Stimulated activated CD8-positive, alpha-beta memory T cell treated with anti-CD3 and anti-CD28 coated beads, Interleukin-15, amount 100 ng/mL, for 1 hour (primary cell): Measurements from ENCODE around the gene SSC4D.
"Not testable (repeated sequence)": the region's sequence is repeated elsewhere in the genome, so short reads cannot be mapped to it uniquely, and the experiment has no call there.

Experiments used
- DNase-seq: peaks from one replicate; pipeline ENCODE4 v3.0.0-alpha.2; 2020; ENCODE audit warnings: low read depth

The SSC4D gene

DNA sequence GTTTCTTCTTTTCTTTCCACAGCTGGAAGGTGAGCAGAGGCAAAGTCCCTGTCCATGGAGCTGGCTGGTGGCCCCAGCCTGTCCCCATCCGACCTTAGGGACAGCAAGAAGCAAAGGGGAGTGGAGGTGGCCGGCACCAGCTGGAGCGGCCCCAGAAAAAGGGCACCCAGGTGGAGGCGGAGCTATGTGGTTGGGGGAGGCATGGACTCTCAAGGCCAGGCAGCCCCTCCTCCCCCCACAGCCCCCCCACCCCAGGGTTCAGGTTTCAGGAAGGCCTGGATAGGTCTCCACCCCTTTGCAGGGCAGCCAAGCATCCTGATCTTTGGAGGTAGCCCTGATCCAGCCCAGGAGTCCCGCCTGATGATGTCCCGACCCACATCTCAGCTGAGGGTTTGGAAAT is at the start of gene SSC4D:
Gene SSC4D, minus strand, starts transcription at position 161 of the 400 bp plus-strand sequence. CDS start 5,258 bp downstream, outside the sequence.
- DNase-seq: no peak

DNA sequence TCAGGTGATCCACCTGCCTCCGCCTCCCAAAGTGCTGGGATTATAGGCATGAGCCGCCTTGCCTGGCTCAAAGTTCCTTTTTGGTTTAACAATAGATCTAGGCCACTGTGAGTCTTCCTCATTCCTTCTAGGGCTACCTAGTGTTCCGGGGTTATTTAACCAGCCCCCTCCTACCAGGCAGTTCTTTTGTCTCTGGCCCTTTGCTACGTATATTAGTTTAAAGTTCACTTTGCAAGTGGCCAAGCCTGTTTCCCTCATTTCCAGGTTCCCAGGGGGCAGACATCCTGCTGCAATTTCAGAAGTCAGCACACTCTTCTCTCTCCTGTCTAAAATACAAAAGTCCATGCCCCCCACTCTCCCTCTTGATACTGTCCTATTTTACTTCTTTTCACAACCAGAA is 49.0 kb upstream of the SSC4D start:
- not testable (repeated sequence) for DNase-seq

DNA sequence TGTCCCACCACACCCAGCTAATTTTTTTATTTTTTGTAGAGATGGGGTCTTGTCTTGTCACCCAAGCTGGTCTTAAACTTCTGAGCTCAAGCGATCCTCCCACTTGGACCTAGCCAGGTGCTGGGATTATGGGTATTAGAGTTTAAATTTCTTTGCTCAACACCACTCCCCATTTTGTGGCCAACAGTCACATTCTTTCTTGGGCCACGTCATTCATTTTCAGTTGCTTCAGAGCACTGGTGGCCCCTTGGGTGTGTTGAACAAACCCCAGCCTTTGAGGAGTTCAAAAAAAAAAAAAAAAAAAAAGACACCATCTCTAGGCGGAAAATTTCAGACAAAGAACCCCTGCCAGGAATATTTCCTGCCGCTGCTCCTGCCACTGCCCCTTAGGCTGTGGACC is 47.5 kb upstream of the SSC4D start:
- DNase-seq: not testable (repeated sequence)

DNA sequence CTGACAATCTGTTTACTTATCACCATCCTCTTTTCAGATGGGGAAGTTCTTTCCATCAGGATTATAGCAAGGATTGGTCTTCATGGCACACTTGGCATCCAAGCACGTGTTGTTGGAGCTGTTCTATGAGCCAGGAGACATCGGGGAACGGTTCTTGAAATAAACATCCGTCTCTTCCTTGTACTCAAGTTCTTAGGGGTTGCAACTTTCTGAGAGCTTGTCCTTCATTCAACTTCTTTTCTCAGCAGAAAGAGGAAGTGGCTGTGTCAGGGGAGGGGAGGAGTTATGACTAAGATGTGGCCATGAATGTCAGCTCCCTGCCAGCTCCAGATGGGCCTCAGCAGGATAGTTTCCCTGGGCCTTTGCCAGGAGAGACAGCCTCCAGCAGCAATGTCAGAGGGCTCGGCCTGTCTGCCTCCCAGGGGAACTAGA is 36.1 kb upstream of the SSC4D start:
- DNase-seq: not testable (repeated sequence)

DNA sequence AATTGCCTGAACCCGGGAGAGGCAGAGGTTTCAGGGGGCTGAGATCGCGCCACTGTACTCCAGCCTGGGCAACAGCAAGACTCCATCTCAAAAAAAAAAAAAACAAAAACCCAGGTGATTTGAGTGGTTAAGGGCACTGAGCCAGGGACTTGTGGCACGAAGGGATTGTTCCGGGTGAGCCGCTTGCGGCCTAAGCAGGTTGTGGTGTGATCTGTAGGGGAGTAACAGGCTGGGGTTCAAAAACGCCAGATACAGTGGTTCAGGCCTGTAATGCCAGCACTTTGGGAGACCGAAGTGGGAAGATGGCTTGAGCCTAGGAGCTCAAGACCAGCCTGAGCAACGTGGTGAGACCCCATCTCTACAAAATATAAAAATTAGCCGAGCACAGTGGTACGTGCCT is 34.3 kb upstream of the SSC4D start:
- not testable (repeated sequence) for DNase-seq

DNA sequence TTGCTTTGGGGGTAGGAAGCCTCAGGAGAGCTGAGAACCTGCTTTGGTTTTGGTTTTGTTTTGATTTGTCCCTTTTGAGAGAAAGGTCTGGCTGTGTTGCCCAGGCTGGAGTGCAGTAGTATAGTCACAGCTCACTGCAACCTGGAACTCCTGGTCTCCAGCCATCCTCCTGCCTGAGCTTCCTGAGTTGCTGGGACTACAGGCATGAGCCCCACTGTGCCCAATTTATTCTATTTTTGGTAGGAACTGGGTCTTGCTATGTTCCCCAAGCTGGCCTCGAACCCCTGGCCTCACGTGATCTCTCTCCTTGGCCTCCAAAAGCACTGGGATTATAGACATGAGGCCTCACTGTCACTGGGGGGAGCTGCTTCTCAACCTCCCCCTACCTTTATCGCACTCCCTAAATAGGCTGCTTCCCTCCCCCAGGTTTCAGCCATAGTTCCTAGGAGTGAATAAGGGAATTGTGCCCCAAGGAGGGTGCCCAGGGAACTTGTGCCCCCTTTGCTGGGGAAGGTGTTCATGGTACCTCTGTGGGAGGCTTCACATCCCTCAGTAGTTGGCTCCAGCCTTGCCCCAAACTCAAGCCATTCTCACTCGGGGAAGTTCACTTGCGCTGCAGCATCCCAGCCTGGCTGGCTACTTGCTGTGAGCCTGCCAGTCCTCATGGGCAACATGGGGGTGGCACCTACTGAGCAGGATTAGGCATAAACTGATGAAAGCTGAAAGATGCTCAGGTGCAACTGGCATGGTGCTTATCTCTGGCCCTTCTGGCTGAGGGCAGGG is 33.4 kb upstream of the SSC4D start:
- DNase-seq: not testable (repeated sequence)

DNA sequence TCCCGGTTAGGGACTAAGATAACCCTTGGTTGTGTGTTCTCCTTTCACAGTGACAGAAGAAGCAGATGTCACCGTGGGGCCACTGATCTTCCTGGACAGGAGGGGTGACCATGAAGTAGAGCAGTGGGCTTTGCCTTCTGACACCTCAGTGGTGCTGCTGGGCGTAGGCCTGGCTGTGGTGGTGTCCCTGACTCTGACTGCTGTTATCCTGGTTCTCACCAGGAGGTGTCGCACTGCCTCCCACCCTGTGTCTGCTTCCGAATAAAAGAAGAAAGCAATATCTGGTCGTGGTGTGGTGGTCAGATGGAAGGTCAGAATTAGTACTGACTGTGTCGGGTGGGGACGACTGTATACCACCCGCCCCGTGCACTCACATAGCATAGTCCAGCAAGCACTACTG is 32.3 kb upstream of the SSC4D start:
- DNase-seq: not testable (repeated sequence)

DNA sequence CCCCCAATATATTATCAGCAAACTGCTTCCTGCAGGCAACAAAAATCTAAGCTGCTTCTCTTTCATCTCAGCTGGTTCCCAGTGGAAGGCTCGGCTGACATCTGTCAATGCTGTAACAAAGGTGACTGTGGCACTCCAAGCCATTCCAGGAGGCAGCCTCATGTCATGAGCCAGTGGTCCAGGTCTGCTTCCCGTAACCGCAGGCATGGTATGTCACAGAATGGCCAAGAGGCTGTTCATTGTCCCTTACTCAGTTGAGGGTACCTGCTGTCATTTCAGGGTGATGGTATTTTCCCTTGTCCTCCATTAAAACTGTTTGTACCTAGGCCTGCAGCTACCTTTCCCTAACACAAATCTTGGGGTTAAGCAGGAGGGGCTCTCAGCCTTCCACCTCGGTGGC is 30.9 kb upstream of the SSC4D start:
- DNase-seq: not testable (repeated sequence)

DNA sequence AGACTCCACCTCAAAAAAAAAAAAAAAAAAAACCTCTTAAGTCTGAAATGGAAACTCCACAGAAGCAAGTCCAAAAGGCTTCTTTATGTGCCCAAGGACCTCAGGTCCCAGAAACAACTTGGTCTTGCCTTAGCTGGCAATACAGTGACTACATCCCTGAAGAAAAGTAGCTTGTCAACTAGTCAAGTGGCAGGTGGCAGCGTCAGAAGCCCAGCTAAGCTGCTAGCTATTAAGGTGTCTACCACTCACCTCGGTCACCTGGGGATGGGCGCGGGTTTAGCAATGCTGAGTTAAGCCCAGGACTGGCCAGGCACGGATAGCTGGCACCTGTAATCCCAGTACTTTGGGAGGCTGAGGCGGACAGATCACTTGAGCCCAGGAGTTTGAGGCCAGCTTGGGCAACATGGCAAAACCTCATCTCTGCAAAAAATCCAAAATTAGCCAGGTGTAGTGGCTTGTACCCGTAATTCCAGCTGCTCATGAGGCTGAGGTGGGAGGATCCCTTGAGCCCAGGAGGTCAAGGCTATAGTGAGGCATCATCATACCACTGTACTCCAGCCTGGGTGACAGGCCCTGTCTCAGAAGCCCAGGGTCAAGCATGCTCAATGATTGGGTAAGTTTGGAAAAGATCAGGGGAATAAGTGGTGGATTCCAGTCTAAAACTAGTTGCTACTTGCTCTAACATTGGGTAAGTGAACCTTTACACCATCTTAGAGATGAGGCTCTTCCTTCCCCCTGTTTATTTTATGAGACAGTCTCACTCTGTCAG is 29.8 kb upstream of the SSC4D start:
- not testable (repeated sequence) for DNase-seq

DNA sequence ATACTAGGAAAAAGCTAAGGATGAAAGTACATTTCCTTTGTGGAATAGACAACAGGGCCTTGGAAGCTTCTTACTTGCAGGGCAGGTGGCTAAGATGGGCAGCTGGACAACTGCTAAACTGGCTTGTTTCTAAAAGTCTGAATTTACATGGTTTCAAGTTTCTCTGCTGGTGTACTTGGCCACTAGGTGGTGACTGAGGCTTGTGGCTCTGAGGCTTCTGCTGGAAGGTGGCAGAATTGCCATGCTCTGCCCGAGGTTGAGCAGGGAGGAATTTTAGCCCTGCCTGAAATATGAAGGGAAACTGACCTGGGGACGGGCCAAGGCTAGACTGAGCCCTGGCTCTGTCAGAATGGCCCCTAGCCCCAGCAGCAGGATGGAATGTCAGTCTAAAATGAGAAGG is 28.4 kb upstream of the SSC4D start:
- DNase-seq: peak; percentile 20

DNA sequence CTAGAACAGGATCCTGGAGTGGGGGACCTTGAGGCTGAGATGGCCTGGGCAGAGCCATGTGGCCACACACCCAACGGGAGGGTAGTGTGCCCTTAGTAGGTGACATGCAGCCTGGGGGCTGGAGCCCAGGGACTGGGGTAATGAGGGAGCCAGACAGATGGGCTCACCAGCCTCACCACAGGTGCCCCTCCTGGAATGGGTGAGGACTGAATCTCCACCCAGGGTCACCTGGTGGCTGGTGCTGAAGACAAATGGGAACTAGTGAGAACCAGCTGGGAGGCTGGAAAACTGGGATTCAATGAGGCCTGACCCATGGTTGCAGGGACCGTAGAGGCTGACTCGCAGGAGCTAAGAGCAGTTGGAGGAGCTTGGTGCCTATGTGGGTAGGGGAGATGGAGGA is 21.3 kb upstream of the SSC4D start:
- no peak for DNase-seq

DNA sequence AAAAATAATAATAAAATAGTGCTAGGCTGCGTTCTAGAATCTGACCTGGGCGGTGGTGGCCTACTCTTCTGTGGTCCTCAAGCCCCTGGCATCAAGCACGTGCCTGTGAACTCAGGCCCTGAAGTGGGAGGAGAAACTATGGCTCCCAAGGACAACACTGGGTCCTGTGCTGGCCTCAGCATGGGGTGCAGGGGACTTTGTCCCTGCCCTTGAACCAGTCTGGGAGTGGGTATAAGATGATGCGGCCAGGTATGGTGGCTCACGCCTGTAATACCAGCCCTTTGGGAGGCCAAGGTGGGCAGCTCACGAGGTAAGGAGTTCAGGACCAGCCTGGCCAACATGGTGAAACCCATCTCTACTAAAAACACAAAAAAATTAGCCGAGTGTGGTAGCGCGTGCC is 20.7 kb upstream of the SSC4D start:
- no peak for DNase-seq

DNA sequence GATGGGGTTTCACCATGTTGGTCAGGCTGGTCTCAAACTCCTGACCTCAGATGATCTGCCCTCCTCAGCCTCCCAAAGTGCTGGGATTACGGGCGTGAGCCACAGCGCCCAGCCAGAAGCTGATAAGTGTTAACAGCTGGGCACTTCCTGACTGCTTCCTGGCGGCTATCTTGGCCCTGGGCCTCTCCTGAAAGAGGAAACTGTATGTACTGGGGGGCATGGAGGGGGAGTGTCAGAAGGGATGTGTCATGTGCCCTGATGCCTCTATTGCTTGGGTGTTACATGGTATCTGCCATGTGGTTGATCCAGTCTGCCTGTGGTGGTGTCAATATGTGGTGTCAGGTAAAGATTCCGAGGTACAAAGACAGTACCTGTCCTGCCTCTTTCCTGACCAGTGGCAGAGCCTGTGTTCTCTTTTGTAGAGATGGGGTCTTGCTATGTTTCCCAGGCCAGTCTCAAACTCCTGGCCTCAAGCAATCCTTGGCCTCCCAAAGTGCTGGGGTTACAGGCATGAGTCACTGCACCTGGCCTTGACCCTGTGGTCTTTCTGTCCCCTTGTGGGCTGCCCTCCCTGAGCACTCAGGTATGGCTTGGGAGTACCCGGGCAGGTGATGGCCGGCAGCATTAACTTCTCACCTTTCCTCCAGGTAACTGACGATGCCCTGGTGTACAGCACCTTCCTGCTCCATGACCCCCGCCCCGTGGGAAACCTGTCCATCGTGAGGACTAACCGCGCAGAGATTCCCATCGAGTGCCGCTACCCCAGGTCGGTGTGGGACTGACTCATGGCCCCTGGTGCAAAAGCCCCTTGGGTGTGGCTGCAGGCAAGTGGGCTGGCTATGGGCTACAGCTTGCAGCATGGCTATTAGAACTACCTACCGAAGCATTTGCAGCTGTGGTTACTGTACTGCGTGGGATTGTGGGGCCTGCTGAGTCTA is 19.6 kb upstream of the SSC4D start:
- no peak for DNase-seq

DNA sequence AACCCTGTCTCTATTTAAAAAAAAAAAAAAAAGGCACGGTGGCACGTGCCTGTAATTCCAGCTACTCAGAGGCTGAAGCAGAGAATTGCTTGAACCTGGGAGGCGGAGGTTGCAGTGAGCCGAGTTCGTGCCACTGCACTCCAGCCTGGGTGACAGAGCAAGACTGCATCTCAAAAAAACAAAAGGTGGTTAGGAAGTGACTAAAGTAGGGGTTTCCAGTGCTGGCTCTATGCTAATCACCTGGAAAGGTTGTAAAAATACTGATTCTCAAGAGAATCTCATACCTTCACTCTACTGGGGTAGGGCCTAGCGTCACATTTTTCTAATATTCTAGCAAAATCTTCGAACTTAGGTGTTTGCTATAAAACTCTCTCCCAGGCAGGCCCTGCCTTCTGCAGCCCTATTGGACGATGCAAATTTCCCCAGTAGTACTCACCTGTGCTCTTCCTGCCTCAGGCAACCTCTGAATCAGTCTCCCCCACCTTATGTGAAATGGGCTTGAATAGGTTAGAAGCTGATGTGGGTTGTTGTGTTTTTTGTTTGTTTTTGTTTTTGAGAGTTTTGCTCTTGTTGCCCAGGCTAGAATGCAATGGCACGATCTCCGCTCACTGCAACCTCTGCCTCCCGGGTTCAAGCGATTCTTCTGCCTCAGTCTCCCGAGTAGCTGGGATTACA is 18.8 kb upstream of the SSC4D start:
- DNase-seq: no peak

DNA sequence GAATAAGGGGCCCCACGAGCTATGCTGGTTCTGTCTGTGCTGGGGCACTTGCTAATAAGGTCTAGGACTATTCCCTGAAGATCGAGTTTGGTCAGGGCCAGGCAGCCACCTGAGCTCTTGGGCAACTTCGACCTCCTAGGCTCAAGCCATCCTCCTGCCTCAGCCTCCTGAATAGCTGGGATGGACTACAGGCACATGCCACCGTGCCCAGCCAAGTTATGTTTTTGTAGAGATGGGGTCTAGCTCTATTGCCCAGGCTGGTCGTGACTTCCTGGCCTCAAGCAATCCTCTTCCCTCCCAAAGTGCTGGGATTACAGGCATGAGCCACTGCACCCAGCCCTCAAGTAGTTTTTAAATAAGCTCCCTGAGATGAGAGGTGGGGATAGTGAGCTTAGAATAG is 18.1 kb upstream of the SSC4D start:
- DNase-seq: no peak

DNA sequence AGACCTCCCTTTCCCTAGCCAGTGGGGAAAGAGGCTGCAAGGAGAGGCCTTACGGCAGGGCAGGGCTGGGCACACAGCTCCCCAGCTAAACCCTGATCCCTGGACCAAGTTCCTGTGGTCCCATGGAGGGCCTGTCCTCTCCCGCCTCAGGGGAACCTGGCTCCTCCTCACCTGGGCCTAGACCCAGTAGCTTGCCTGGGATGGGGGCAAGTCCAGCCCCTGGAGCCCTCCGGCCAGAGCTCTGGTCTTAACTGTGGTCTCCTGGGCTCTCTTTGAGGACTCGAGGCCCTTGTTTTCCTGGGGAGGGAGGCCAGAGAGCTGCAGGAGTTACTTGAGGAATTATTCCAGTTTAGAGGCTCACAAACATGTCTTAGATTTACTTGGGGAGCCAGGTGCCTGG is 16.7 kb upstream of the SSC4D start:
- DNase-seq: no peak

DNA sequence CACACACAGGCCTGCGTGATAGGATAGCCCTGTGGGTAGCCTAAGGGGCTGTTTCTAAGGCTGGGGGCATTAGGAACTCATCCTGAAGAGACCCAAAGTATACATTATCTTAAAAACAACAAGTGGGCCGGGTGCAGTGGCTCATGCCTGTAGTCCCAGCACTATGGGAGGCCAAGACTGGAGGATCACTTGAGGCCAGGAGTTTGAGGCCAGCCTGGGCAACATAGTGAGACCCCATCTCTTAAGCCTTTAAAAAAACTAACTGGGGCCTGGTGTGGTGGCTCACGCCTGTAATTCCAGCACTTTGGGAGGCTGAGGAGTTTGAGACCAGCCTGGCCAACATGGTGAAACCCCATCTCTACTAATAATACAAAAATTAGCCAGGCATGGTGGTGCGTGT is 16.1 kb upstream of the SSC4D start:
- DNase-seq: not testable (repeated sequence)

DNA sequence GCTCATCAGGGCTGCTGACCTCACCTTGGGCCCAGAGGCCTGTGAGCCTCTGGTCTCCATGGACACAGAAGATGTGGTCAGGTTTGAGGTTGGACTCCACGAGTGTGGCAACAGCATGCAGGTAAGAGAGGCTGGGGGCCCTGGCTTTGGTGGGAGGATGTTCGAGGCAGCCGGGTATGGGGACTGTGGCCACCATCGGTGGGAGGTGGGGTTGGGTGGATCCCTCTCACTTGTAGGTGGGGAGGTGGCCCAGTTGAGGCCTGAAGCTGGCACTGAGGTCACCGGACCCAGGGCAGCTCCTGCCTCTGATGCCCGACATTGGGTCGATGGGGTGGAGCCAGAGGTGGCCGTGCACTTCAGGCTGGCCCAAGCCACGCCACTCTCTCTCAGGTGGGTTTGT is 15.7 kb upstream of the SSC4D start:
- no peak for DNase-seq

DNA sequence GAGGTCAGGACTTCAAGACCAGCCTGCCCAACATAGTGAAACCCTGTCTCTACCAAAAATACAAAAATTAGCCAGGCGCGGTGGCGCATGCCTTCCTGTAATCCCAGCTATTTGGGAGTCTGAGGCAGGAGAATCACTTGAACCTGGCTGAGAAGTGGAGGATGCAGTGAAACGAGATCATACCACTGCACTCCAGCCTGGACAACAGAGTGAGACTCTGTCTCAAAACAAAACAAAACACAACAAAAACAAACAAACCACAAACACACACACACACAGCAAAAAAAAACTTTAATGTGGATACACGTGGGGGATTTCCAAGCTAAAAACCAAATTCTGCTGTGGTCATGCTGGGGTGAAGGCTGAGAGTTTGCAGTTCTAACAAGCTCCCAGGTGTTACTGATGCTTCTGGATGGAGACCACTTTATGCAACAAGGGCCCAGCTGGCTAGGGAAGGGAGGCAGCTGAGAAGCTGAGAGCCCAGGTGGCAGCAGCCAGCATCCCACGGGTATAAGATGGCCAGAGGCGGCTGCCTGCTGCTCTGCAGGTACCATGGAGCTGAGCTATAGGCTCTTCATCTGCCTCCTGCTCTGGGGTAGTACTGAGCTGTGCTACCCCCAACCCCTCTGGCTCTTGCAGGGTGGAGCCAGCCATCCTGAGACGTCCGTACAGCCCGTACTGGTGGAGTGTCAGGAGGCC is 15.1 kb upstream of the SSC4D start, which contains the start of gene ZP3:
Gene ZP3, plus strand, starts transcription at position 538 of the 699 bp plus-strand sequence. Its CDS starts 15 bp downstream, at position 553.
- no peak for DNase-seq

DNA sequence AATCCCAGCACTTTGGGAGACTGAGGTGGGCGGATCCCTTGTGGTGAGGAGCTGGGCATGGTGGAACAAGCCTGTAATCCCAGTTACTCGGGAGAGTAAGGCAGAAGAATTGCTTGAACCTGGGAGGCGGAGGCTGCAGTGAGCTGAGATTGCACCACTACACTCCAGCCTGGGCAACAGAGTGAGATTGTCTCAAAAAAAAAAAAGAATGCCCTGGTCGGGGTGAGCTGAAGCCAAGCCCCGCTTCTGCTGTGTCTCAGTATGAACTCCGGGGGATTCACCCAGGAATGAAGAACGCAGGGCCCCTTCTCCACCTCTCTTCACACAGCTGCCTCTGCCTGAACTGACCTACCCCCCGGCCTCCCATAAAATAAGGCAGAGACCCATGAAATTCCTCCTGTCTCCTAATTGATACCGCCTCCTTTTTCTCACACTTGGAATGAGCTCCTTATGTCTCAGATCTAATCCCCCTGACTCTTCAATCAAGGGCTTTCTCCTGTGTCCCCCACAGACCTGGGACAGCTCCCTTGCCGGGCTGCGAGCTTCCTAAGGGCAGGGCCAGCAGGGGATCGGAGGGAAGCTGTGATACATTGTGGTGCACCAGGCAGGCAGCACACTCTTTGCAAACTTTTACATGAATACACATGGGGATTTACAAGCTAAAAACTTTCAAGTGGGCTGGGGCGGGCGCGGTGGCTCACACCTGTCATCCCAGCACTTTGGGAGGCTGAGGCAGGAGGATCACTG is 14.3 kb upstream of the SSC4D start:
- no peak for DNase-seq
